ENCODE data around the gene DOCK1. TPM values are rescaled to one million over a fixed set of nuclear protein-coding genes. Genes with fewer than 3 reads are reported as not detected.

Gene DOCK1
- total RNA-seq, 1 donor from 2014 or later: 72.6 TPM

- Histone ChIP-seq H3K27ac (no peak overlapping the region), H3K4me2 (no peak overlapping the region), H2AFZ (replicated peaks) (no peak overlapping the region), H3K27me3 (no peaks in the 10 kb centered on the region), H3F3A (ENCODE audit: low read depth) (no peaks in the 10 kb centered on the region), H3K36me3 (no peaks in the 10 kb centered on the region), H3K4me3 (no peak overlapping the region), H4K20me1 (ENCODE audit: low read depth) (no peaks in the 10 kb centered on the region), H3K9me3 (ENCODE audit: low read depth) (no peaks in the 10 kb centered on the region), H3K79me2 (ENCODE audit: low read depth) (no peaks in the 10 kb centered on the region), H3K4me1 (no peaks in the 10 kb centered on the region), H3K9ac (no peak overlapping the region)
- H3K4me1 Mint-ChIP-seq: no peaks in the 10 kb centered on the region
- peaks cover 40% of the 10 kb centered on the region for H3K36me3 Mint-ChIP-seq
- H3K4me3 Mint-ChIP-seq: no peak overlapping the region
- no peak overlapping the region for H3K27ac Mint-ChIP-seq
- DNase-seq (ENCODE audit: low spot score): no peak
- no peaks in the 10 kb centered on the region for H3K9me3 Mint-ChIP-seq
- TF ChIP-seq EZH2 (IDR thresholded peaks at IDR 0.05) (no peak), CTCF (IDR thresholded peaks at IDR 0.05) (no peak), EZH2phosphoT487 (IDR thresholded peaks at IDR 0.05) (no peak)
- H3K27me3 Mint-ChIP-seq (ENCODE audit: insufficient read depth, low read depth): peaks cover 2% of the 10 kb centered on the region
These were observed 168.4 kb downstream of the DOCK1 start for GRCh38 chr10:127073666-127074065.

GRCh38 chr10:127079392-127079791 lies 174.2 kb downstream of the DOCK1 start:
- TF ChIP-seq EZH2phosphoT487 (IDR thresholded peaks at IDR 0.05) (no peak), CTCF (IDR thresholded peaks at IDR 0.05) (no peak), EZH2 (IDR thresholded peaks at IDR 0.05) (no peak)
- H3K4me1 ChIP-seq: peaks cover 3% of the 10 kb centered on the region
- peaks cover 5% of the 10 kb centered on the region for H3K36me3 ChIP-seq
- no peaks in the 10 kb centered on the region for H4K20me1 ChIP-seq (ENCODE audit: low read depth)
- Mint-ChIP-seq H3K9me3 (no peaks in the 10 kb centered on the region), H3K4me3 (no peak overlapping the region), H3K4me1 (no peaks in the 10 kb centered on the region), H3K27me3 (ENCODE audit: insufficient read depth, low read depth) (peaks cover 2% of the 10 kb centered on the region), H3K27ac (no peak overlapping the region), H3K36me3 (peaks cover 32% of the 10 kb centered on the region)
- H3K9me3 ChIP-seq (ENCODE audit: low read depth): no peaks in the 10 kb centered on the region
- H3F3A ChIP-seq (ENCODE audit: low read depth): no peaks in the 10 kb centered on the region
- no peak overlapping the region for H3K27ac ChIP-seq
- DNase-seq (ENCODE audit: low spot score): no peak
- H3K4me3 ChIP-seq: no peak overlapping the region
- no peaks in the 10 kb centered on the region for H3K79me2 ChIP-seq (ENCODE audit: low read depth)
- H3K4me2 ChIP-seq: no peak overlapping the region
- H2AFZ ChIP-seq (replicated peaks): no peak overlapping the region
- no peaks in the 10 kb centered on the region for H3K27me3 ChIP-seq
- H3K9ac ChIP-seq: no peak overlapping the region

- Mint-ChIP-seq H3K9me3 (no peaks in the 10 kb centered on the region), H3K4me3 (no peak overlapping the region), H3K36me3 (peaks cover 29% of the 10 kb centered on the region), H3K27ac (no peak overlapping the region), H3K4me1 (no peaks in the 10 kb centered on the region), H3K27me3 (ENCODE audit: insufficient read depth, low read depth) (peaks cover 2% of the 10 kb centered on the region)
- DNase-seq (ENCODE audit: low spot score): no peak
- Histone ChIP-seq H3K4me2 (no peak overlapping the region), H3F3A (ENCODE audit: low read depth) (no peaks in the 10 kb centered on the region), H4K20me1 (ENCODE audit: low read depth) (no peaks in the 10 kb centered on the region), H3K36me3 (peaks cover 5% of the 10 kb centered on the region), H3K27ac (no peak overlapping the region), H3K27me3 (no peaks in the 10 kb centered on the region), H3K4me1 (peaks cover 3% of the 10 kb centered on the region), H2AFZ (replicated peaks) (no peak overlapping the region), H3K9me3 (ENCODE audit: low read depth) (no peaks in the 10 kb centered on the region), H3K79me2 (ENCODE audit: low read depth) (no peaks in the 10 kb centered on the region), H3K4me3 (no peak overlapping the region), H3K9ac (no peak overlapping the region)
- TF ChIP-seq EZH2 (IDR thresholded peaks at IDR 0.05): no peak
- TF ChIP-seq EZH2phosphoT487 (IDR thresholded peaks at IDR 0.05): no peak
- TF ChIP-seq CTCF (IDR thresholded peaks at IDR 0.05): no peak
These were observed 175.1 kb downstream of the DOCK1 start for GRCh38 chr10:127080317-127080716.
